PC-9 (cell line): ENCODE data around the gene NFATC1. TPM values are rescaled to one million over a fixed set of nuclear protein-coding genes. Genes with fewer than 3 reads are reported as not detected.

Experiments
- BruUV-seq: library from RNA; stranded (reverse); fragments of 400-500 nt; replicated peaks from 2 replicates; lab custom pipeline; 2021; lab: Mats Ljungman, UMichigan
- CTCF ChIA-PET: fragments of 300-600 bp; sonication (Branson Sonifier 250); formaldehyde crosslinking; loops from one replicate; lab custom pipeline; 2022; ENCODE audit warnings: antibody characterized with exemption; lab: Charles Lee
- POLR2A ChIA-PET: fragments of 300-600 bp; sonication (Branson Sonifier 250); formaldehyde crosslinking; loops from one replicate; lab custom pipeline; 2022; ENCODE audit warnings: antibody characterized with exemption; ENCODE audit not compliant: unreplicated experiment; lab: Charles Lee
- DNase-seq, 2 experiments: peaks; one replicate each; pipeline versions ENCODE4 v3.0.0 to v3.0.0-alpha.2; 2015 to 2022; ENCODE audit warnings: mixed read lengths in 1 of 2
- H2AFZ ChIP-seq: fragments of 200-600 bp; sonication (generic); 2 replicates; pipeline ENCODE4 v1.8.1; 2017; ENCODE audit warnings: antibody characterized with exemption
- H3F3A ChIP-seq: fragments of 200-600 bp; sonication (generic); 2 replicates; pipeline ENCODE4 v1.8.1; 2017; ENCODE audit warnings: antibody characterized with exemption, mild to moderate bottlenecking, low read depth; ENCODE audit not compliant: insufficient read depth
- H3K27ac ChIP-seq: fragments of 200-600 bp; sonication (generic); 2 replicates; pipeline ENCODE4 v1.6.1; 2016; ENCODE audit warnings: mixed run types
- H3K27me3 ChIP-seq: fragments of 200-600 bp; sonication (generic); 2 replicates; pipeline ENCODE4 v1.6.1; 2016; ENCODE audit warnings: low read depth, mixed run types; ENCODE audit not compliant: insufficient read depth
- H3K36me3 ChIP-seq: fragments of 200-600 bp; sonication (generic); 2 replicates; pipeline ENCODE4 v1.6.1; 2016; ENCODE audit warnings: low read depth, mixed run types
- H3K4me1 ChIP-seq: fragments of 200-600 bp; sonication (generic); replicated peaks from 2 replicates; pipeline ENCODE4 v1.6.1; 2016; ENCODE audit warnings: mixed run types; ENCODE audit not compliant: insufficient read depth
- H3K4me2 ChIP-seq: fragments of 200-600 bp; sonication (generic); 2 replicates; pipeline ENCODE4 v1.6.1; 2017; ENCODE audit warnings: mixed run types
- H3K4me3 ChIP-seq: fragments of 200-600 bp; sonication (generic); 2 replicates; pipeline ENCODE4 v1.6.1; 2016; ENCODE audit warnings: mixed run types
- H3K79me2 ChIP-seq: fragments of 200-600 bp; sonication (generic); 2 replicates; pipeline ENCODE4 v1.6.1; 2017; ENCODE audit warnings: low read depth, mixed run types
- H3K9me2 ChIP-seq: fragments of 200-600 bp; sonication (generic); 2 replicates; pipeline ENCODE4 v1.8.1; 2017; ENCODE audit warnings: mild to moderate bottlenecking; ENCODE audit not compliant: insufficient read depth
- H3K9me3 ChIP-seq: fragments of 200-600 bp; sonication (generic); 2 replicates; pipeline ENCODE4 v1.8.1; 2016; ENCODE audit warnings: low read depth; ENCODE audit not compliant: insufficient read depth
- H4K20me1 ChIP-seq: fragments of 200-600 bp; sonication (generic); 2 replicates; pipeline ENCODE4 v1.8.1; 2017; ENCODE audit not compliant: insufficient read depth
- EZH2 ChIP-seq: fragments of 200-600 bp; sonication (generic); IDR thresholded peaks from 2 replicates; pipeline ENCODE4 v1.8.0; 2017; ENCODE audit warnings: antibody characterized with exemption, low read depth
- intact Hi-C: fragments of 100-400 bp; cut with micrococcal nuclease; formaldehyde crosslinking; loops from one replicate; pipeline ENCODE4 v1.10.0; 2022; ENCODE audit not compliant: unreplicated experiment
- total RNA-seq: library from RNA; stranded (reverse); gene quantifications from 2 replicates; pipeline ENCODE4 v1.2.3, GENCODE V29; 2021
- TF ChIP-seq, protein P1 (sequence below): fragments of 200-600 bp; sonication (generic); conservative IDR thresholded peaks from 2 replicates; pipeline ENCODE4 v1.6.1; 2017; ENCODE audit warnings: mixed run types, antibody characterized with exemption, mild to moderate bottlenecking, moderate library complexity

NFATC1 gene
- total RNA-seq, 1 experiment from 2014 or later: 2.6 TPM

DNA sequence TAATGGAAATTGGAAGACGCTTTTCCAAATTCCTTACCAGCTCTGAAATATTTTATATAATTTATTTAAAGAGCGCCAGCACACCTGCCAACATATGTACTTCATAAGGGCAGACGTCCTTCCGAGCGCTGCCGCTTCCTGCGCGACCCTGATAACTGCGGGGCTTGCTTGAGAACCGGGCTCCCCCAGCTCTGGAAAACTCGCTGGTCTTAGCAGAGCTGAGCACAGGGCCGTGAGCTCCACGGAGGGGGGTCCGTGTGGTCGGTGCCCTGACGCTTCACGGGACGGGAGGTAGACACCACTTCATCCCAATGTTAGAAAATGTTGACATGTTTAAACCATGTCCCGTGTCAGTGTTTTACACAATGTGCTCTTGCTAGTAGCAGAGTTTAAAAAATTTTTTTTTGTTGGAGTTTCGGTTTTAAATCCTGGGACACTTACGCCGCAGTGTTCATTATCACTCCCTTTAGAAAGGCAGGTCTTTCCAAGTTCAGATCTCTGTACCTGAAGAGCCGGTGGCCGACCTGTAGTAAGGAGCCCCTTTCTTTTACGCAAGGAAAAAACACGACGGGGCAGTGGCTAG lies 1.6 kb downstream of the NFATC1 start:
- no TSS peak for BruUV-seq
- Histone ChIP-seq H2AFZ (no peak overlapping the region), H3K79me2 (no peaks in the 10 kb centered on the region), H3K4me1 (no peaks in the 10 kb centered on the region), H3K9me3 (no peaks in the 10 kb centered on the region), H4K20me1 (no peaks in the 10 kb centered on the region), H3K4me3 (no peak overlapping the region), H3K27ac (no peak overlapping the region), H3F3A (0 out of 2 replicates have a peak, but pooled peaks cover 9% of the 10 kb centered on the region), H3K4me2 (no peak overlapping the region), H3K27me3 (0 out of 2 replicates have a peak, but pooled peaks cover 4% of the 10 kb centered on the region), H3K9me2 (no peaks in the 10 kb centered on the region), H3K36me3 (no peaks in the 10 kb centered on the region)
- ChIA-PET POLR2A (no interaction called here), CTCF (no interaction called here)
- DNase-seq: no peak
- TF ChIP-seq, protein P1, sequence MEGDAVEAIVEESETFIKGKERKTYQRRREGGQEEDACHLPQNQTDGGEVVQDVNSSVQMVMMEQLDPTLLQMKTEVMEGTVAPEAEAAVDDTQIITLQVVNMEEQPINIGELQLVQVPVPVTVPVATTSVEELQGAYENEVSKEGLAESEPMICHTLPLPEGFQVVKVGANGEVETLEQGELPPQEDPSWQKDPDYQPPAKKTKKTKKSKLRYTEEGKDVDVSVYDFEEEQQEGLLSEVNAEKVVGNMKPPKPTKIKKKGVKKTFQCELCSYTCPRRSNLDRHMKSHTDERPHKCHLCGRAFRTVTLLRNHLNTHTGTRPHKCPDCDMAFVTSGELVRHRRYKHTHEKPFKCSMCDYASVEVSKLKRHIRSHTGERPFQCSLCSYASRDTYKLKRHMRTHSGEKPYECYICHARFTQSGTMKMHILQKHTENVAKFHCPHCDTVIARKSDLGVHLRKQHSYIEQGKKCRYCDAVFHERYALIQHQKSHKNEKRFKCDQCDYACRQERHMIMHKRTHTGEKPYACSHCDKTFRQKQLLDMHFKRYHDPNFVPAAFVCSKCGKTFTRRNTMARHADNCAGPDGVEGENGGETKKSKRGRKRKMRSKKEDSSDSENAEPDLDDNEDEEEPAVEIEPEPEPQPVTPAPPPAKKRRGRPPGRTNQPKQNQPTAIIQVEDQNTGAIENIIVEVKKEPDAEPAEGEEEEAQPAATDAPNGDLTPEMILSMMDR: no peak
- TF ChIP-seq EZH2: no peak
- intact Hi-C loops: no loop called here

DNA sequence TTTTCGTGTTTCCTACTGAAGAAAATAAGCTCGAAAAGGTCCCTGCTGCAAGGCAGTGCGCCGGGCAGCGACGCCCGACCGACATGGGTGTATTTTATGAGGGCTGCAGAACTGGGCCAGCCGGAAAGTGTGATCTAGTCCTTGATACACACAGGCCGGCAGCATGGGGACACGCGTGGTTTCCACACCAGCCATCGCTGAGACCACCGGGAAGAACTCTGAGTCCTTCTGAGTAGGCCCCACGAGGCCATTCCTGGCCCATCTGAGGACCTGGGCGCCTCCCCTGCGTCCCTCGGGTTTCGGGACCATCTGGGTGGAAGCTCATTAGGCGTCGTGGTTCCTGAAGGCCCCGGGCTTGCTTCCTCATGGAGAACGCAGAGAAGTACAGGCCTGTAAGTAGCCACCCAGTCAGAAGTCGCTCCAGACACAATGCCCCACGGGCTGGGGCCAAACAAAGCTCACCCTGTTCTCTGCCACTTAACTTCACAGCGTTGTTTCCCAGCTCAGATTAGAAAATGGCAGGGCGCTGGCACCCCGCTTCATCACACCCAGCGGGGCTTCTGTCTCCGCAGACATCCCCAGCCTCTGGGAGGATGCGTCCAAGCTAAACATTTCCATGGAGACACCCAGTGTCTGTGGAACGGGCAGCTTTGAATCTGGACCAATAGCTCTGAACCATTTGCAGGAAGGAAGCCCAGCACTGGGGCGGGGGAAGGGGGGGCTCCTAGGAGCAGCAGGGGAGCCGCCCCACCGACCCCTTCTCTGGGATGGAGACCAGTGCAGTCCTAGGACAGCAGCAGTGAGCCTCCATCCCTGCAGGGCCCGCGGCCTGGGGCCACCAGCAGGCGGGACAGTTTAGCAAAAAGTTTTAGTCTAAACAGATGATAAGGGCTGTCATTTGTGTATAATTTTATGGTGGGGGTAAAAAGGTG lies 2.4 kb downstream of the NFATC1 start:
- intact Hi-C loops: no loop called here
- DNase-seq: no peak
- Histone ChIP-seq H3K4me3 (no peak overlapping the region), H3K9me2 (no peaks in the 10 kb centered on the region), H3K4me2 (no peak overlapping the region), H3K27ac (no peak overlapping the region), H3K79me2 (no peaks in the 10 kb centered on the region), H3F3A (0 out of 2 replicates have a peak, but pooled peaks cover 9% of the 10 kb centered on the region), H3K27me3 (no peaks in the 10 kb centered on the region), H3K4me1 (0 out of 2 replicates have a peak, but pooled peaks cover under 1% of the 10 kb centered on the region), H2AFZ (no peak overlapping the region), H3K36me3 (no peaks in the 10 kb centered on the region), H4K20me1 (no peaks in the 10 kb centered on the region), H3K9me3 (no peaks in the 10 kb centered on the region)
- TF ChIP-seq, protein P1: no peak
- TF ChIP-seq EZH2: no peak
- BruUV-seq: no TSS peak
- CTCF ChIA-PET: no interaction called here
- POLR2A ChIA-PET: no interaction called here

GRCh38 chr18:79399275-79400081 lies 3.7 kb downstream of the NFATC1 start:
- Histone ChIP-seq H3K4me1 (peaks cover 10% of the 10 kb centered on the region), H2AFZ (no peak overlapping the region), H3K9me2 (no peaks in the 10 kb centered on the region), H3F3A (0 out of 2 replicates have a peak, but pooled peaks cover 9% of the 10 kb centered on the region), H3K4me2 (peak overlapping the region; percentile 65; the same call in 1 of the 2 replicates), H3K4me3 (peak overlapping the region; percentile 36; the same call in 1 of the 2 replicates), H4K20me1 (no peaks in the 10 kb centered on the region), H3K79me2 (no peaks in the 10 kb centered on the region), H3K27me3 (no peaks in the 10 kb centered on the region), H3K9me3 (no peaks in the 10 kb centered on the region), H3K27ac (no peak overlapping the region), H3K36me3 (no peaks in the 10 kb centered on the region)
- DNase-seq: no peak
- ChIA-PET CTCF (no interaction called here), POLR2A (no interaction called here)
- TF ChIP-seq EZH2: no peak
- TF ChIP-seq, protein P1: no peak
- intact Hi-C loops: no loop called here
- BruUV-seq: no TSS peak
